Posterior cingulate gyrus (tissue), 11 donors: ENCODE results near the gene CCDC102A.

Source experiments
- DNase-seq, 10 donors: peaks; one replicate each; pipeline versions ENCODE4 v3.0.0 to v3.0.0-alpha.2; 2020 to 2021; ENCODE audit warnings: mixed read lengths in 3 of 10
- intact Hi-C: fragments of 100-400 bp; cut with DNase I; formaldehyde crosslinking; loops from one replicate; pipeline ENCODE4 v1.15.1; 2023

CCDC102A gene

DNA sequence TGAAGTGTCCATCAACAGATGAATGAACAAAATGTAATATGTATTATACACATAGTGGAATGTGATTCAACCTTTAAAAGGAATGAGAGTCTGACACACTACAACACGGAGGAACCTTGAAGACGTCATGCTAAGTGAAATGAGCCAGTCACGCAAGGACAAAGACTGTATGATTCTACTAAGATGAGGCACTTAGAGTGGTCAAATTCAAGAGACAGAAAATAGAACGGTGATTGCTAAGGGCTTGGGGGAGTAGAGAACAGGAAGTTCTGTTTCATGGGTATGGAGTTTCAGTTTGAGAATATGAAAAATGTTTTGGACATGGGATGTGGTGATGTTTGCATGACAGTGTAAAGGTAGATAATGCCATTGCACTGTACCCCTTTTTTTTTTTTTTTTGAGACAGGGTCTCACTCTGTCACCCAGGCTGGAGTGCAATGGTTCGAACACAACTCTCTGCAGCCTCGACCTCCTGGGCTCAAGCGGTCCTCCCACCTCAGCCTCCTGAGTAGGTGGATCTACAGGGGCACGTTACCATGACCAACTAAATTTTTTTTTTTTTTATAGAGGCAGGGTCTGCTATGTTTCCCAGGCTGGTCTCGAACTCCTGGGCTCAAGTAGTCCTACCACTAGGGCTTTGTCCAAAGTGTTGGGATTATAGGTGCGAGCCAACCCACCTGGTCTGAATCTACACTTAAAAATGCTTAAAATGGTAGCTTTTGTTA is 2.9 kb upstream of the CCDC102A start:
- intact Hi-C loops, result no loop called here
- peak in 1 of 10 donors; percentile 6 for DNase-seq

GRCh38 chr16:57538235-57538721 is 1.9 kb upstream of the CCDC102A start:
- DNase-seq, result peak in 1 of 10 donors; percentile 4
- intact Hi-C loops, result no loop called here

DNA sequence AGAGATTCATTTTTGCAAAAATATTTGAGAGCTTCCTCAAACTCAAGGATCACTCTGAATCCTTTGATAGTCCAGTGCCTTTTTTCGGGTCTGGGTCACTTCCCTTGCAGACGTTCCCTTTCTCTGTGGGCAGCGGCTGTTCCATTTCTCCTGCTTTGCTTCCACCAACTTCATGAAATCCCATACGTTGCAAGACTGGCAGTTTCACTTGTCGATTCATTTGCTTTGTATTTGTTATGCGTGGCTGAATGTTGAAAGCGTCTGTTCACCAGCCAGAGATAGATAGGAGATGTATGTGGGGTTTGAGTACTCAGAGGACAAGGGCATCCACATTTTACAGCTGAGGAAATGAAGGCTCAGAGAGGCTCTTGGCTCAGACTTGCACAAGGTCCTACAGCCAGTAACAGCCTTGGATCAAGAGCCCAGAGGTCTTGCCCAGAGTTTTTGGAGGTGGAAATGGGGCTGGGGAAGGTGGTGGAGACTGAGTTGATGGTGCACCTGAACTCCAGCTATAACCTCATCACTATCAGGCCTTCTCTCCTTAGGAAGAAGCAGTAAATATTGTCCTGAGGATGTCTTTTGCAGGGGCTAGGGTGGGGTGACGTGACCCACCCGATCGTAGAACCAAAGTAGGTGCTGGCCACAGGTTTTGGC is 1.3 kb upstream of the CCDC102A start:
- no peak for DNase-seq
- intact Hi-C loops, result no loop called here

DNA sequence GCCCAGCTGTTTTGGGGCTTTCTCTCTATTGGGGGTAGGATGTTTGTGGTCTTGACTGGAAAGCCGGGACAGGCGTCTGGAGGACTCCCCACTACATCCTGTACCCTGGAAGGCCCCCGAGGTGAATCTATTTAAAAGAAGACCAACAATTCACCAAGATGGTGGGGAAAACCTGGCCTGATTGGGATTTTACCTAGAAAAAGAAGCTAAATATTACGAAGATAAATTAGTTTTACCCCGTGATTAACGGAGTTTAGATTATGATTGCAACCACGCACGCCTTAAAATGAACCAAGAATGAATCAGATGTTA is 779 bp upstream of the CCDC102A start:
- DNase-seq, result no peak
- intact Hi-C loops, result no loop called here

- intact Hi-C loops, result no loop called here
- peak; percentile 76 to 98 (median 88) for DNase-seq
Observed at GRCh38 chr16:57535680-57536305, 578 bp downstream of the CCDC102A start.

DNA sequence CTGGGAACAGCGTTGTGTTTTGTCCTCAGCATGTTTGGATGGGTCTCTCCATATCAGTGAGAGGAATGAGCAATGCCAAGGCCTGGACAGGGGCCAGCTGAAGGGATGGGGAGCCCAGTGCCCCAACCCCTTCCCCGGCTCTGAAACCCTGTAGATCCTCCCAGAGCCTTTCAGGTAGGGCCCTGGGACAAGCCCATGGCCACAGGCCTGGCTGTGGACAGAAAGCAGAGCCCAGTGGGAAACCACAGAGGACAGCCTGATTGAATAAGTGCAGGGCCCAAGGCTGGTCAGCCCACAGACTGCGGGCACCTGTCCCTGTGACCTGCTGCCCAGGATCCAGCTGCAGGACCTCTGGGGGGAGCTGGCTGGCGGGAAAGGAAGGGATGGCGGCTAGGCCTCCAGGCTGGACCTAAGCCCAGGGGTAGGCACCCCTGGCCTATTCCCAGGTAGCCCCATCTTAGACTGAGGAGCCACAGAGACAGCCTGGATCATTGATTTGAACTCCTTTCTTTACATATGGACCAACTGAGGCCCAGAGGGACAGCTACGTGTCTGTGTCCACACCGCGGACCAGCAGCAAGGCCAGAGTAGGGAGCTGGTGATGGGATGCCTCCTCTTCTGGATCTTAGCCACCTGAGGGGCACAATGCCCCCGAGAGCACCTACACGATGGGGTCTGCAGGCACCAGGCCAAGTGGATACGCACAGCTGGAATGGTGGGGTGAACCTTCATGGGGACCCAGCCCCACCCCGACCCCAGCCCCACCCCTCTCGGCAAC is 1.3 kb downstream of the CCDC102A start:
- peak in 2 of 10 donors; percentile 6 to 41 for DNase-seq
- intact Hi-C loops, result no loop called here

DNA sequence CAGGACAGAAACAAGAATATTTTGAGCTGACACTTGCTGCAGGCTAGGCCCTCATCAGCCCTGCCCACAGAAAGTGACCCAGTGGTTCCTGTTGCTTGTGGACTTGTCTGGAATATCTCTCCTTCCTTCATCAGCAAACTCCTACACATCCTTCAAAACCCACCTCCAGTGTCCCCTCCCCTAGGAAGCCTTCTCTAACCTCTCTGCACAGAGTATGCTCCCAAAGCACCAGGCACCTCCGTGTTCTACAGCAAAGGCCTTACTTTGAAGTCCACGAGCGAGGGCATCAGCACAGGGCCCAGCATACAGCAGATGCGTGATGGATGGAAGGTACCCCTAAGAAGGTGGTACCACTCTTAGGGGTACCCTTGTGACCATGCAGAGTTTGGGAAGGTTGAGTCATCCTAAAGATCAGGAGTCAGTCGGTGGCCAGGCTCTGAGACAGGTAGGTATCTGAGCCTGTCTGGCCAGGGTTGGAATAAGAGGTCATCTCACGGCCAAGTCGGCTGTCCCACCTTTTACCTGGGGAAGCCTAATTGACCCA is 2.0 kb downstream of the CCDC102A start:
- DNase-seq, result peak in 3 of 10 donors; percentile 0 to 8 (median 6)
- intact Hi-C loops, result no loop called here

DNA sequence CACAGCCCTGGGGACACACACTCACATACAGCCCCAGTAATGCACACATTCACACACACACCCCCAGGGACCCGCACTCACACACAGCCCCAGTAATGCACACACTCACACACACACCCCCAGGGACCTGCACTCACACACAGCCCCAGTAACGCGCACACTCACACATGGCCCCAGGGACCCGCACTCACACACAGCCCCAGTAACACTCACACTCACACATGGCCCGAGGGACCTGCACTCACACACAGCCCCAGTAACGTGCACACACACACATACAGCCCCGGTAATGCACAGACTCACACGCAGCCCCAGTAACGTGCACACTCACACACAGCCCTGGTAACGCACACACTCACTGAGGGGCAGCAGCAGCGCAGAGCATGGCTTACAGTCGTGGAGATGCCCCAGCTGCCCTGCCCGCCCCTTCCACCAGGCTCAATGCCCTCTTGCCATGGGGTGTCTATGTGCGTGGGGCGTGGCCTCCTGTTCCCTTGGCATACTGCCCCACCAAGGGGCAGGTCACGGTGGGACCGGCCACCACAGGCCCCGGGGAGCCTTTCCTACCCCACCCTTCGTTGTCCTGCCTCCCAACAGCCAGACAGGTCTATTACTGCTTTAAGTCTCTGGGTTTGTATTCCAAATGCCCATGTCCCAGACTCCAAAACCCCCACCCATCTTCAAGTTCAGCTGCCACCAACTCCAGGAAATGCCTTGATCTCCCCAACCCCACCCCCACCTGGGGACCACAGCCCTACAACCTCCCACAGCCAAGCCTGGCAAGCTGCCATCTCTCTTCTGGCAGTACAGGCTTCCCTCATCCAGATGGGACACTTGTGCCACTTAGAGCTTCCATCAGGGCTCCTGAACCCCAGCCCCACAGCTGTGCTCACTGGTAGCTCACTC is 2.7 kb downstream of the CCDC102A start:
- intact Hi-C loops, result no loop called here
- peak in 5 of 10 donors; percentile 6 to 76 (median 60) for DNase-seq

GRCh38 chr16:57532266-57532625 is 4.1 kb downstream of the CCDC102A start:
- intact Hi-C loops, result no loop called here

GRCh38 chr16:57531635-57532265 is 4.6 kb downstream of the CCDC102A start:
- DNase-seq, result peak in 6 of 10 donors; percentile 1 to 49 (median 8)

More at GRCh38 chr16:57532266-57532625, 4.1 kb downstream of the CCDC102A start:
- DNase-seq, result peak in 6 of 10 donors; percentile 2 to 57 (median 24)

DNA sequence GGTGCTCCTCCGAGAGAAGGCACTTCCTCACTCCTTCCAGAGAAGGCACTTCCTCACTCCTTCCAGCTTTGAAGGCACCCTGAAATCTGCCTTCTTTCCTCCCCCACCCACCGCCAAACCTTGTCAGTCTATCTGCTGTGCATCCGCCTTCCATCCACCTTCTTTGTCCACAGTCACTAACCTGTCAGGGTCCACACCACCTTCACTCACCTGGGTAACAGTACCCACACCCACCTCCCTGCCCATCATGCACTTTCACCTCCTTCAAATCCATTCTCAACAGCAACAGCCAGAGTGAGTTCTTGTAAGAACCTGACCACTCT is 5.2 kb downstream of the CCDC102A start:
- intact Hi-C loops, result no loop called here
- DNase-seq, result peak in 4 of 10 donors; percentile 2 to 10 (median 6)

More at GRCh38 chr16:57531635-57532265, 4.6 kb downstream of the CCDC102A start:
- intact Hi-C loops, result no loop called here

GRCh38 chr16:57530522-57531252 is 5.7 kb downstream of the CCDC102A start:
- peak in 6 of 10 donors; percentile 1 to 68 (median 23) for DNase-seq
- intact Hi-C loops, result no loop called here

GRCh38 chr16:57530104-57530521 is 6.3 kb downstream of the CCDC102A start:
- intact Hi-C loops, result no loop called here
- DNase-seq, result peak in 4 of 10 donors; percentile 7 to 80 (median 40)

DNA sequence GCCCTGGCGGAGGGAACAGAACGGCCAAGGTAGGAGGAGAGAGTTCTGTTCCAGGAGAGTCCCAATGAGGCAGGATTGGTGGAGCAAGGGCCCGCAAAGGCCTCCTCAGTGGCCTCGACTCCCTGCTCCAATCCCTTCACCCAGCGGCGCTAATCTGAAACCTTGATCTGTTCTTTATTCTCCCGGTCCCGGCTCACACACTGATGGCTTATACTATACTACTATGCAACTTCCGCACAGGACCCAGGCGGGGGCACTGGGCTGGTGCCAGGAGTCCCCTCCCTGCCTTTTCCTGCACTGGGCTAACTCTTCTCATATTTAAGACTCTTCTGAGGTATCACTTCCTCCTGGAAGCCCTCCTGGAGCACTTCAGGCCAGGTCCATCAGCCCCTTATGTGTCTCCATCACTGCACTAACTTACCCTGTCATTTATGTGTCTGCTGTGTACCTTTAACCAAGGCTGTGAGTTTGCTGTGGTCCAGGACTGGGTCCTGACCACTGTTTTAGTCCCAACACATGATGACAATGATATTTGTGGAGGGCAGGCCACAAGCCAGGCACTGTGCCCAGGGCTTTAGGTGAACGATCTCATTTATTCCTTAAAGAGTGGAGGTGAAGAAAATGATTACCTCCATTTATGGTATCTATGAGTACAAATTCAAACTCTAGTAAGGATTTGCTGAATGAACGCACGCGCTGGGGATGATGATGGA is 6.8 kb downstream of the CCDC102A start:
- peak in 4 of 10 donors; percentile 2 to 57 (median 47) for DNase-seq
- intact Hi-C loops, result no loop called here

GRCh38 chr16:57528499-57529390 is 7.6 kb downstream of the CCDC102A start:
- intact Hi-C loops, result no loop called here
- peak in 5 of 10 donors; percentile 5 to 88 (median 71) for DNase-seq

GRCh38 chr16:57527610-57528360 is 8.6 kb downstream of the CCDC102A start:
- peak in 4 of 10 donors; percentile 2 to 54 (median 16) for DNase-seq
- intact Hi-C loops, result no loop called here
